ENCODE results near the gene NLRP12. TPM values are rescaled to one million over a fixed set of nuclear protein-coding genes. Genes with fewer than 3 reads are reported as not detected.

The NLRP12 gene, protein sequence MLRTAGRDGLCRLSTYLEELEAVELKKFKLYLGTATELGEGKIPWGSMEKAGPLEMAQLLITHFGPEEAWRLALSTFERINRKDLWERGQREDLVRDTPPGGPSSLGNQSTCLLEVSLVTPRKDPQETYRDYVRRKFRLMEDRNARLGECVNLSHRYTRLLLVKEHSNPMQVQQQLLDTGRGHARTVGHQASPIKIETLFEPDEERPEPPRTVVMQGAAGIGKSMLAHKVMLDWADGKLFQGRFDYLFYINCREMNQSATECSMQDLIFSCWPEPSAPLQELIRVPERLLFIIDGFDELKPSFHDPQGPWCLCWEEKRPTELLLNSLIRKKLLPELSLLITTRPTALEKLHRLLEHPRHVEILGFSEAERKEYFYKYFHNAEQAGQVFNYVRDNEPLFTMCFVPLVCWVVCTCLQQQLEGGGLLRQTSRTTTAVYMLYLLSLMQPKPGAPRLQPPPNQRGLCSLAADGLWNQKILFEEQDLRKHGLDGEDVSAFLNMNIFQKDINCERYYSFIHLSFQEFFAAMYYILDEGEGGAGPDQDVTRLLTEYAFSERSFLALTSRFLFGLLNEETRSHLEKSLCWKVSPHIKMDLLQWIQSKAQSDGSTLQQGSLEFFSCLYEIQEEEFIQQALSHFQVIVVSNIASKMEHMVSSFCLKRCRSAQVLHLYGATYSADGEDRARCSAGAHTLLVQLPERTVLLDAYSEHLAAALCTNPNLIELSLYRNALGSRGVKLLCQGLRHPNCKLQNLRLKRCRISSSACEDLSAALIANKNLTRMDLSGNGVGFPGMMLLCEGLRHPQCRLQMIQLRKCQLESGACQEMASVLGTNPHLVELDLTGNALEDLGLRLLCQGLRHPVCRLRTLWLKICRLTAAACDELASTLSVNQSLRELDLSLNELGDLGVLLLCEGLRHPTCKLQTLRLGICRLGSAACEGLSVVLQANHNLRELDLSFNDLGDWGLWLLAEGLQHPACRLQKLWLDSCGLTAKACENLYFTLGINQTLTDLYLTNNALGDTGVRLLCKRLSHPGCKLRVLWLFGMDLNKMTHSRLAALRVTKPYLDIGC
- 0.13 and 0.93 TPM in 2 replicates for total RNA-seq

DNA sequence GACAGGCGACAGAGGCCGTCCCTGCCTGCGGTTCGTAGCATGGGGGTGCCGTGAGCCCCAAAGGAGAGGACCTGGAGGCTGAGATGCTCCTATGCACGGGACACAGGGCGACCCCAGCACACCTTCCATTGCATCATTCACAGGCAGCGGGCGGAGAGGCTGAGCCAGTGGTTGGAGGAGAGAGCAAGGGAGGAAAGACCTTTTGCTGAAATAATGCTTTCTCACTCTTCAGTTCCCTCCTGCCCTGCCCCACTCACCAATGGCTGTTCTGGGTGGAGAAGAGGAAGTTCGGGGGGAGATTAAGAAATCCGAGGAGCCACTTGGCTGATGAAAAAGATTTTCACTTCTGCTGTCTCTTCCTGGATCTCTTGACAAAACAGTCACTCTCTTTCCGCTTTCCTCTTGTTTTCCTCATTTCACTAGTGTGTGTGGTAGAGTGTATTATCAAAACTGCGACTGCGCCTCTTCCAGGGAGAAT, at the start of gene NLRP12:
NLRP12 (minus strand) TSS at position 181 of the 478 bp plus-strand sequence; CDS start at position 41, 140 bp downstream.

GRCh38 chr19:53867225-53868090, 43.3 kb upstream of the NLRP12 start, which contains the start of gene MYADM:
TSS of gene MYADM (plus strand) at chr19:53867883. CDS start at chr19:53873530, 5,647 bp downstream.

Small RNA genes lying within 50 kb of the gene (small RNA-seq; reads per million reads assigned to genes)
- gene AC008753.1 = not detected
- gene MIR1283-2 = not detected
- gene MIR371A = not detected
- not detected for gene MIR372
- not detected for gene MIR373
- not detected for gene MIR516A1
- gene MIR516A2 = not detected
- not detected for gene MIR519A1
- gene MIR521-1 = not detected
- gene MIR527 = not detected
- gene RNU6-1041P = not detected
- gene RNU6-165P = not detected
- not detected for gene RNU6-751P
- gene RNU6-982P = not detected

Other genes starting within 250 kb of the NLRP12 start
- not detected in 2 replicates for gene DPRX, start 192.3 kb downstream of the NLRP12 start, total RNA-seq
- gene MYADM, start 43.6 kb upstream of the NLRP12 start, total RNA-seq = 27.4 and 34.5 TPM in 2 replicates
- gene PRKCG, start 57.9 kb upstream of the NLRP12 start, total RNA-seq = under 0.01 and 0.22 TPM in 2 replicates
- 0.22 and 0.66 TPM in 2 replicates for gene CACNG7, start 85.0 kb upstream of the NLRP12 start, total RNA-seq
- gene CACNG8, start 138.6 kb upstream of the NLRP12 start, total RNA-seq = 1.0 and 1.1 TPM in 2 replicates
- gene CACNG6, start 167.3 kb upstream of the NLRP12 start, total RNA-seq = 1.0 and 1.9 TPM in 2 replicates
- not detected in 2 replicates for gene VSTM1, start 239.6 kb upstream of the NLRP12 start, total RNA-seq